Measurements from ENCODE around the gene GJA1. TPM values are rescaled to one million over a fixed set of nuclear protein-coding genes. Genes with fewer than 3 reads are reported as not detected.

GJA1 gene
- total RNA-seq, 4 donors from 2014 or later: 134 to 468 (median 297) TPM

GRCh38 chr6:121498481-121499276 is 63.2 kb downstream of the GJA1 start:
- no peaks in the 10 kb centered on the region for H3K36me3 ChIP-seq
- TF ChIP-seq CTCF (IDR thresholded peaks at IDR 0.05) (no peak), EP300 (IDR thresholded peaks at IDR 0.05) (no peak), POLR2A (IDR thresholded peaks at IDR 0.05) (no peak), POLR2AphosphoS5 (IDR thresholded peaks at IDR 0.05) (no peak)
- H3K27ac ChIP-seq: peak overlapping the region; percentile 80 to 89 (median 85)
- H3K27me3 ChIP-seq: no peaks in the 10 kb centered on the region
- 33 to 36% methylated on average over 5 to 6 of the region's 12 CpGs for WGBS, 2 donors (ENCODE audit: low coverage in 1 of 2)
- H3K9me3 ChIP-seq: no peaks in the 10 kb centered on the region
- peak; percentile 62 for ATAC-seq
- H3K4me1 ChIP-seq: peaks cover 0 to 26% (median 6%) of the 10 kb centered on the region in 3 donors
- H3K4me3 ChIP-seq: no peak overlapping the region

Small RNAs within 50 kb of the gene (small RNA-seq; reads per million reads assigned to genes)
- 0 reads per million in 4 donors for gene RNU4-35P

Other genes starting within 250 kb of the GJA1 start
- gene TBC1D32, start 101.2 kb upstream of the GJA1 start, total RNA-seq: 1 to 10 TPM; 1.7 to 9.7 (median 3.7) TPM